Renal cortical epithelial cell (primary cell): Measurements from ENCODE around the gene DGKA. TPM values are rescaled to one million over a fixed set of nuclear protein-coding genes. Genes with fewer than 3 reads are reported as not detected.
"Not testable (repeated sequence)": the region's sequence is repeated elsewhere in the genome, so short reads cannot be mapped to it uniquely, and the experiment has no call there.

Experiments used
- DNase-seq: peaks from one replicate; pipeline ENCODE4 v3.0.0-alpha.2; 2011; ENCODE audit warnings: low read depth
- total RNA-seq: library from RNA; depleted of rRNA; stranded (reverse); fragments of >200 nt; gene quantifications from 2 replicates; pipeline ENCODE4 v1.2.3, GENCODE V29; 2014

Gene DGKA
- total RNA-seq, 1 donor from 2014 or later, result 105 TPM

DNA sequence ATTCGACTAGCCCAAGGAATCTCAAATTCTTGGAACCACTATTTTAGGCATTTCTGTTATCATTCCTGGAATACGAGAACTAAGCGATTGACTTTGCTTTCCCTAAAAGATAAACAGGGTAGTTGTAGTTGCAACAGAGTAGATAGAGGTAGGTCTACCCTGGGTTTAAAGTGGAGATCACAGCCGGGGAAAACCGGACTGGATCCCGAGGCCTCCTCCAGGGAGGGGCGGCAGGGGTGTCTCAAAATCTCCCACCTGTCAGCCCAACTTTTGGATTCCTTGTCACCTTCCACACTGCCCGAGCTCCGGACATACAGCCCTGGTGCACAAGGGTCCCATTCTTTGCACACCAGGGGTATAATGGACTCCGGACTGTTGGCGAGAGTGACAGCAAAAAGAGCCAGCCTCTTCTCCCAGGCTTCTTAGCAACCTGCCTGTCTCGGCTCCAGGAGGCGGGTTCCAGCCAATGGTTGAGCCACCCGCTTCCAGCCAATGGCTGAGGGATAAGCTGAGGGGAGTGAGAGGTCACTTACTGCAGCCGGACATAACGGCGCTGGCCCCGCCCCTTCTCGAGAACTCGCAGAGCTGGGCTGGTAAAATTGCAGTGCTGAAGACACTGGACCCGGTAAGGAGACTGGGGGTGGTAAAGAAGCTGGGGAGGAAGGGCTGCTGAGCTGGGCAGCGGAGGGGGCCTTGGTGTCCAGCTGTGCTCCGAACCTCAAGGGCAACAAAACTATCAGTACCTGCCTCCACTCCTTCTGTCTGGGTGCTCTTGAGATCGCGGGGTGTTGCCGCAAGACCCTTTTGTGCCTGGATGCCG is 66.0 kb downstream of the DGKA start, which contains the start of gene SUOX:
TSS of gene SUOX (plus strand) at position 562 of the 820 bp plus-strand sequence. CDS start 4,946 bp downstream, outside the sequence.
- peak; percentile 96 for DNase-seq

DNA sequence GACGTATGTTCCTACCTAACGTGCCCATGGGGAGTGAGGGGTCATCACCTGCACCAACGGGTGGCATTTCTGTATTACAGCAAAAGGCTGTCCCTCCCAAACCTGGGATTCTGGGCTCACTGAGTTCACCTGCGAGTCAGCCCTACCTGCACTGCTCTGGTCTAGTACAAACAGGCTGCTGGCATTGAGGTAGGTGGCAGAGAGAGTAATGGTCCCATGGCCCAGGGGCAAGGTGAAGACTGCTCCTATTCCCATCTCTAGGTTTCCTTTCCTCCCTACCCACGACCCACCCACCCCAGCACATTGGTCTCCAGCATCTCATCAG is 66.5 kb downstream of the DGKA start:
- no peak for DNase-seq

DNA sequence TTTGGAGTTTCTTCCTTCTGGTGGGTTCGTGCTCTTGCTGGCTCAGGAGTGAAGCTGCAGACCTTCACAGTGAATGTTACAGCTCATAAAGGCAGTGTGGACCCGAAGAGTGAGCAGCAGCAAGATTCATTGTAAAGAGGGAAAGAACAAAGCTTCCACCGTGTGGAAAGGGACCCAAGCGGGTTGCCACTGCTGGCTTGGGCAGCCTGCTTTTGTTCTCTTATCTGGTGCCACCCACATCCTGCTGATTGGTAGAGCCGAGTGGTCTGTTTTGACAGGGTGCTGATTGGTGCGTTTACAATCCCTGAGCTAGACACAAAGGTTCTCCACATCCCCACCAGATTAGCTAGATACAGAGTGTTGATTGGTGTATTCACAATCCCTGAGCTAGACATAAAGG is 68.6 kb downstream of the DGKA start:
- not testable (repeated sequence) for DNase-seq

DNA sequence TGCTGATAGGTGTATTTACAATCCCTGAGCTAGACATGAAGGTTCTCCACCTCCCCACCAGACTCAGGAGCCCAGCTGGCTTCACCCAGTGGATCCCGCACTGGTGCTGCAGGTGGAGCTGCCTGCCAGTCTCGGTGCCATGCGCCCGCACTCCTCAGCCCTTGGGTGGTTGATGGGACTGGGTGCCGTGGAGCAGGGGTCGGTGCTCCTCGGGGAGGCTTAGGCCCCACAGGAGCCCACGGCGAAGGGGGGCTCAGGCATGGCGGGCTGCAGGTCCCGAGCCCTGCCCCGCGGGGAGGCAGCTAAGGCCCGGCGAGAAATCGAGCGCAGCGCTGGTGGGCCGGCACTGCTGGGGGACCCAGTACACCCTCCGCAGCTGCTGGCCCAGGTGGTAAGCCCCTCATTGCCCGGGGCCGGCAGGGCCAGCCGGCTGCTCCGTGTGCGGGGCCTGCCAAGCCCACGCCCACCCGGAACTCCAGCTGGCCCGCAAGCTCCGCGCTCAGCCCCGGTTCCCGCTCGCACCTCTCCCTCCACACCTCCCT is 69.1 kb downstream of the DGKA start:
- DNase-seq, result not testable (repeated sequence)

DNA sequence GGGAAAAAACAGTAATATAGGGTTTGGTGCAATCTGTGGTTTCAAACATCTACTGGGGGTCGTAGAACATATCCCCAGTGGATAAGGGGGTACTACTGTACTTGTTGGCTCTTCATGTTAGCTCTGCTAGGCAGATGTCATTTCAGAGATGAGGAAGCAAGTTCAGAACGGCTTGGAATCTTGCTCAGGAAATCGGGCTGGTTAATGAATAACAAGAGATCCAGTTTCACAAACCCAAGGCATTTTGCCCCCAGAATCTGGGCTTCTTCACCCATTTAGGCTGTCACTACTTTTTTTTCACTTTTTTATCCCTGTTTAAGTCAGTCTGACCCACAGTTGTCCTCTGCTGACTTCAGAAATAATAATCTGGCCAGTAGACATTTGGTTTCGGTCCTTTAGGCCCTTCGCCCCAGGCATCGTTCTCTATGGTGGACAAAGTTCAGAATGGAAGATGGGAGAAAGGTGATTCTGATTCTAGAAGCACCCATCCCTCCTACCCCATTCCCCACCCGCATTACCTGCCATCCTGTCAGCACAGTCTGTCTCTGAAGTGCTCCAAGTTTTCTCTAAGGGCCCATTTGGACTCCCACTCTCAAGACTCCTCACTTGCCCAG is 70.6 kb downstream of the DGKA start:
- peak; percentile 75 for DNase-seq

DNA sequence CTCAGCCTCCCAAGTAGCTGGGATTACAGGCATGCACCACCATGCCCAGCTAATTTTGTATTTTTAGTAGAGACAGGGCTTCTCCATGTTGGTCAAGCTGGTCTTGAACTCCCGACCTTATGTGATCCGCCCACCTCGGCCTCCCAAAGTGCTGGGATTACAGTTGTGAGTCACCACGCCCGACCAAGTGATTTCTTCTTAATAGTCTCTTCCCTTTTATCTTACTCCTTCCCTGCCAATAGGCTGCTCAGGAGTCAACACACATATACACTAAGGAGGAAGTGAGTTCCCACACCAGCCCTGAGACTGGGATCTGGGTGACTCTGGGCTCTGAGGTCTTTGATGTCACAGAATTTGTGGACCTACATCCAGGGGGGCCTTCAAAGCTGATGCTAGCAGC is 72.4 kb downstream of the DGKA start:
- not testable (repeated sequence) for DNase-seq

Other genes with a start within 250 kb of the DGKA start
- gene ITGA7, start 223.3 kb upstream of the DGKA start, total RNA-seq, result under 0.01 and 1.0 TPM in 2 replicates
- gene BLOC1S1, start 215.1 kb upstream of the DGKA start, total RNA-seq, result 45.7 and 54.7 TPM in 2 replicates
- gene RDH5, start 210.8 kb upstream of the DGKA start, total RNA-seq, result 1.6 and 2.7 TPM in 2 replicates
- 688 and 1,583 TPM in 2 replicates for gene CD63, start 202.2 kb upstream of the DGKA start, total RNA-seq
- 1.9 and 7.7 TPM in 2 replicates for gene GDF11, start 188.0 kb upstream of the DGKA start, total RNA-seq
- gene SARNP, start 113.4 kb upstream of the DGKA start, total RNA-seq, result 123 and 141 TPM in 2 replicates
- 35.5 and 67.0 TPM in 2 replicates for gene ORMDL2, start 113.1 kb upstream of the DGKA start, total RNA-seq
- gene DNAJC14, start 101.6 kb upstream of the DGKA start, total RNA-seq, result 65.5 and 66.7 TPM in 2 replicates
- gene MMP19, start 88.2 kb upstream of the DGKA start, total RNA-seq, result 1.0 and 2.6 TPM in 2 replicates
- gene PYM1, start 3.3 kb upstream of the DGKA start, total RNA-seq, result 30.0 and 38.7 TPM in 2 replicates
- 1.6 and 1.9 TPM in 2 replicates for gene PMEL, start 34.9 kb downstream of the DGKA start, total RNA-seq
- 12.9 and 29.0 TPM in 2 replicates for gene CDK2, start 35.7 kb downstream of the DGKA start, total RNA-seq
- gene RAB5B, start 42.9 kb downstream of the DGKA start, total RNA-seq, result 92.9 and 119 TPM in 2 replicates
- 9.6 and 17.2 TPM in 2 replicates for gene SUOX, start 66.1 kb downstream of the DGKA start, total RNA-seq
- 1.9 and 3.7 TPM in 2 replicates for gene IKZF4, start 89.9 kb downstream of the DGKA start, total RNA-seq
- gene RPS26, start 110.8 kb downstream of the DGKA start, total RNA-seq, result 119 and 710 TPM in 2 replicates
- 5.1 and 19.4 TPM in 2 replicates for gene ERBB3, start 149.0 kb downstream of the DGKA start, total RNA-seq
- 148 and 159 TPM in 2 replicates for gene PA2G4, start 173.4 kb downstream of the DGKA start, total RNA-seq
- 1,963 and 2,452 TPM in 2 replicates for gene RPL41, start 185.5 kb downstream of the DGKA start, total RNA-seq
- gene ZC3H10, start 187.1 kb downstream of the DGKA start, total RNA-seq, result 3.6 and 3.7 TPM in 2 replicates
- gene ESYT1, start 197.1 kb downstream of the DGKA start, total RNA-seq, result 347 and 558 TPM in 2 replicates
- gene MYL6B, start 221.4 kb downstream of the DGKA start, total RNA-seq, result 57.8 and 70.2 TPM in 2 replicates
- 2,255 and 3,927 TPM in 2 replicates for gene MYL6, start 227.2 kb downstream of the DGKA start, total RNA-seq